HEK293 (cell line): ENCODE data around the gene HIF1A.

Experiments
- CTCF ChIA-PET: fragments of 350-600 bp; formaldehyde crosslinking; extraction: SDS; loops from one replicate; lab custom pipeline; 2021; ENCODE audit warnings: antibody characterized with exemption; lab: Yijun Ruan, JAX
- POLR2A ChIA-PET: fragments of 300-600 bp; formaldehyde crosslinking; extraction: SDS; loops from one replicate; lab custom pipeline; 2020; ENCODE audit warnings: antibody characterized with exemption, inconsistent platforms; lab: Yijun Ruan, JAX
- H3K27ac ChIP-seq: fragments of 200-500 bp; sonication (Bioruptor generic); 2 replicates; pipeline ENCODE4 v1.5.1; 2014; ENCODE audit warnings: low read depth, low read length, control low read depth, inconsistent platforms; ENCODE audit errors: extremely low read depth
- H3K36me3 ChIP-seq, 2 experiments: fragments of 200-500 bp in 1 of 2; sonication (Bioruptor generic) in 1 of 2; 1 replicate in 1 of 2; 2 replicates in 1 of 2; pipeline ENCODE4 v1.5.1; 2014 to 2017; ENCODE audit warnings: inconsistent platforms in 2 of 2, low read length in 2 of 2; ENCODE audit not compliant: control insufficient read depth in 2 of 2, insufficient read depth in 1 of 2
- H3K4me1 ChIP-seq: fragments of 200-500 bp; sonication (Bioruptor generic); 2 replicates; pipeline ENCODE4 v1.5.1; 2014; ENCODE audit warnings: mild to moderate bottlenecking, low read length, inconsistent platforms; ENCODE audit not compliant: control insufficient read depth, insufficient read depth
- H3K4me3 ChIP-seq: 2 replicates; pipeline ENCODE4 v1.5.1; 2011; ENCODE audit warnings: low read depth, mild to moderate bottlenecking, control low read depth, low read length, moderate library complexity
- H3K9me3 ChIP-seq: fragments of 200-500 bp; sonication (Bioruptor generic); 2 replicates; pipeline ENCODE4 v1.5.1; 2014; ENCODE audit warnings: low read depth, low read length, inconsistent platforms; ENCODE audit not compliant: control insufficient read depth, insufficient read depth
- ATF2 ChIP-seq: fragments of 450-650 bp; formaldehyde crosslinking; IDR thresholded peaks from 2 replicates; pipeline ENCODE4 v1.5.1; 2016; ENCODE audit warnings: missing biosample characterization, missing genetic modification characterization, low read depth
- BCL11A ChIP-seq: fragments of 450-650 bp; formaldehyde crosslinking; IDR thresholded peaks from 2 replicates; pipeline ENCODE4 v1.5.1; 2016; ENCODE audit warnings: low read depth, missing biosample characterization, missing genetic modification characterization
- EGR2 ChIP-seq: fragments of 450-650 bp; formaldehyde crosslinking; IDR thresholded peaks from 2 replicates; pipeline ENCODE4 v1.5.1; 2016; ENCODE audit warnings: low read depth, missing biosample characterization, missing genetic modification characterization
- ELK4 ChIP-seq: IDR thresholded peaks from 2 replicates; pipeline ENCODE4 v1.6.1; 2011; ENCODE audit warnings: mild to moderate bottlenecking, low read depth, low read length, borderline replicate concordance
- HOXA7 ChIP-seq: sonication (generic); formaldehyde crosslinking; IDR thresholded peaks from 2 replicates; pipeline ENCODE4 v1.8.1; 2022; ENCODE audit warnings: missing genetic modification reagents, borderline replicate concordance
- IKZF3 ChIP-seq: fragments of 450-650 bp; IDR thresholded peaks from 2 replicates; pipeline ENCODE4 v1.5.0; 2018; ENCODE audit warnings: missing biosample characterization, mild to moderate bottlenecking, missing genetic modification characterization, moderate library complexity
- KLF1 ChIP-seq: fragments of 450-650 bp; formaldehyde crosslinking; IDR thresholded peaks from 2 replicates; pipeline ENCODE4 v1.5.1; 2016; ENCODE audit warnings: missing biosample characterization, missing genetic modification characterization
- KLF10 ChIP-seq: fragments of 450-650 bp; IDR thresholded peaks from 2 replicates; pipeline ENCODE4 v1.5.1; 2018; ENCODE audit warnings: missing biosample characterization, mild to moderate bottlenecking, missing genetic modification characterization
- KLF17 ChIP-seq: fragments of 450-650 bp; formaldehyde crosslinking; IDR thresholded peaks from 2 replicates; pipeline ENCODE4 v1.5.1; 2016; ENCODE audit warnings: missing biosample characterization, missing genetic modification characterization
- OSR2 ChIP-seq: fragments of 450-650 bp; formaldehyde crosslinking; IDR thresholded peaks from 2 replicates; pipeline ENCODE4 v1.5.1; 2016; ENCODE audit warnings: missing biosample characterization, missing genetic modification characterization
- PATZ1 ChIP-seq: fragments of 450-650 bp; formaldehyde crosslinking; IDR thresholded peaks from 2 replicates; pipeline ENCODE4 v1.5.1; 2016; ENCODE audit warnings: missing biosample characterization, missing genetic modification characterization
- PRDM1 ChIP-seq: fragments of 450-650 bp; formaldehyde crosslinking; IDR thresholded peaks from 2 replicates; pipeline ENCODE4; 2016; ENCODE audit warnings: missing biosample characterization, missing genetic modification characterization
- PRDM4 ChIP-seq: fragments of 450-650 bp; formaldehyde crosslinking; IDR thresholded peaks from 2 replicates; pipeline ENCODE4 v1.5.1; 2017; ENCODE audit warnings: missing biosample characterization, missing genetic modification characterization
- SP7 ChIP-seq: fragments of 450-650 bp; formaldehyde crosslinking; IDR thresholded peaks from 2 replicates; pipeline ENCODE4 v1.5.1; 2016; ENCODE audit warnings: missing biosample characterization, missing genetic modification characterization
- ZBTB21 ChIP-seq: fragments of 450-650 bp; formaldehyde crosslinking; IDR thresholded peaks from 2 replicates; pipeline ENCODE4 v1.5.1; 2017; ENCODE audit warnings: missing biosample characterization, missing genetic modification characterization
- ZBTB6 ChIP-seq: fragments of 450-650 bp; formaldehyde crosslinking; IDR thresholded peaks from 2 replicates; pipeline ENCODE4 v1.5.1; 2017; ENCODE audit warnings: missing biosample characterization, missing genetic modification characterization
- ZEB2 ChIP-seq: fragments of 450-650 bp; formaldehyde crosslinking; IDR thresholded peaks from 2 replicates; pipeline ENCODE4 v1.5.1; 2016; ENCODE audit warnings: missing biosample characterization, missing genetic modification characterization
- ZFP41 ChIP-seq: fragments of 450-650 bp; formaldehyde crosslinking; IDR thresholded peaks from 2 replicates; pipeline ENCODE4 v1.5.1; 2016; ENCODE audit warnings: missing biosample characterization, missing genetic modification characterization, borderline replicate concordance
- ZIC2 ChIP-seq: fragments of 450-650 bp; formaldehyde crosslinking; IDR thresholded peaks from 2 replicates; pipeline ENCODE4 v1.5.1; 2016; ENCODE audit warnings: missing biosample characterization, missing genetic modification characterization
- ZNF2 ChIP-seq: fragments of 450-650 bp; formaldehyde crosslinking; IDR thresholded peaks from 2 replicates; pipeline ENCODE4 v1.5.1; 2016; ENCODE audit warnings: missing biosample characterization, missing genetic modification characterization
- ZNF24 ChIP-seq: fragments of 450-650 bp; formaldehyde crosslinking; IDR thresholded peaks from 2 replicates; pipeline ENCODE4 v1.5.1; 2016; ENCODE audit warnings: missing biosample characterization, missing genetic modification characterization
- ZNF266 ChIP-seq: fragments of 450-650 bp; formaldehyde crosslinking; IDR thresholded peaks from 2 replicates; pipeline ENCODE4 v1.5.1; 2016; ENCODE audit warnings: missing biosample characterization, missing genetic modification characterization, low read depth
- ZNF341 ChIP-seq: fragments of 450-650 bp; formaldehyde crosslinking; IDR thresholded peaks from 2 replicates; pipeline ENCODE4; 2016; ENCODE audit warnings: low read depth, missing biosample characterization, missing genetic modification characterization
- ZNF488 ChIP-seq: fragments of 450-650 bp; formaldehyde crosslinking; IDR thresholded peaks from 2 replicates; pipeline ENCODE4 v1.5.1; 2016; ENCODE audit warnings: missing biosample characterization, missing genetic modification characterization
- ZNF558 ChIP-seq: fragments of 450-650 bp; formaldehyde crosslinking; IDR thresholded peaks from 2 replicates; pipeline ENCODE4 v1.5.1; 2016; ENCODE audit warnings: missing biosample characterization, missing genetic modification characterization
- ZNF610 ChIP-seq: fragments of 450-650 bp; formaldehyde crosslinking; IDR thresholded peaks from 2 replicates; pipeline ENCODE4 v1.5.1; 2016; ENCODE audit warnings: missing biosample characterization, missing genetic modification characterization, borderline replicate concordance

HIF1A gene

GRCh38 chr14:61749264-61749663 is 54.0 kb downstream of the HIF1A start (continued):
- TF ChIP-seq KLF10 (tag by site-specific recombination) (peak; percentile 11; the same call in 1 of the 2 replicates), ELK4 (no peak), PRDM1 (tag by site-specific recombination) (peak; percentile 49; the same call in 1 of the 2 replicates)

- CTCF ChIA-PET = interaction anchor here (0.6 to 1.4 kb wide), 3 partner anchors 274 to 464 kb away, joined by 3 to 5 read pairs (median 4); no protein-coding TSS in a partner anchor
- H3K27ac ChIP-seq = no peak overlapping the region
- H3K4me1 ChIP-seq = peaks cover 26% of the 10 kb centered on the region
- no peak overlapping the region for H3K4me3 ChIP-seq
- no peaks in the 10 kb centered on the region for H3K9me3 ChIP-seq
- peaks cover 29 to 37% of the 10 kb centered on the region in 2 experiments for H3K36me3 ChIP-seq
- POLR2A ChIA-PET = interaction anchor here (1.4 to 7.3 kb wide), 2 partner anchors 13 to 55 kb away, joined by 8 to 56 read pairs; partner anchors contain the start of genes HIF1A and SNAPC1
- TF ChIP-seq ZNF2 (peak; percentile 40; the same call in 1 of the 2 replicates), ZNF24 (peak; percentile 74; the same call in 1 of the 2 replicates), ZBTB6 (tag by site-specific recombination) (0 out of 2 replicates have a peak, but pooled peaks have one; percentile 35), BCL11A (0 out of 2 replicates have a peak, but pooled peaks have one; percentile 43), ZNF610 (tag by site-specific recombination) (no peak), ZNF488 (tag by site-specific recombination) (no peak), ATF2 (peak; percentile 49; the same call in 1 of the 2 replicates), ZBTB21 (tag by site-specific recombination) (0 out of 2 replicates have a peak, but pooled peaks have one; percentile 18), ZIC2 (tag by site-specific recombination) (no peak), IKZF3 (tag by site-specific recombination) (peak; percentile 90), ZEB2 (tag by site-specific recombination) (peak; percentile 91), PATZ1 (tag by site-specific recombination) (peak; percentile 16; the same call in 1 of the 2 replicates), HOXA7 (CRISPR knock-in tag) (no peak), ZNF266 (tag by site-specific recombination) (no peak), ZNF341 (tag by site-specific recombination) (peak; percentile 44; the same call in 1 of the 2 replicates), KLF1 (peak; percentile 86), KLF17 (tag by site-specific recombination) (peak; percentile 98), EGR2 (tag by site-specific recombination) (0 out of 2 replicates have a peak, but pooled peaks have one; percentile 20), KLF10 (tag by site-specific recombination) (peak; percentile 91), PRDM4 (peak; percentile 91), ZFP41 (tag by site-specific recombination) (no peak), ZNF558 (tag by site-specific recombination) (no peak), OSR2 (tag by site-specific recombination) (peak; percentile 99), SP7 (tag by site-specific recombination) (peak; percentile 94)
Measured at GRCh38 chr14:61749867-61750266, 54.6 kb downstream of the HIF1A start.
